ENCODE data around the gene NOLC1. TPM values are rescaled to one million over a fixed set of nuclear protein-coding genes. Genes with fewer than 3 reads are reported as not detected.

The NOLC1 gene
- total RNA-seq, 1 donor from 2014 or later, result 37.8 TPM

- peak; percentile 30 for DNase-seq (ENCODE audit: low spot score)
These were observed 30.3 kb upstream of the NOLC1 start for GRCh38 chr10:102121739-102122372.

- DNase-seq (ENCODE audit: low spot score), result no peak
These were observed 29.7 kb upstream of the NOLC1 start for GRCh38 chr10:102122450-102122849.

- DNase-seq (ENCODE audit: low spot score), result no peak
These were observed 29.0 kb upstream of the NOLC1 start for GRCh38 chr10:102123223-102123622.

- no peak for DNase-seq (ENCODE audit: low spot score)
These were observed 20.7 kb upstream of the NOLC1 start for GRCh38 chr10:102131286-102132170.

GRCh38 chr10:102132193-102132562 lies 20.0 kb upstream of the NOLC1 start:
- no peak for DNase-seq (ENCODE audit: low spot score)

- peak; percentile 99 for DNase-seq (ENCODE audit: low spot score)
These were observed 19.4 kb upstream of the NOLC1 start, which contains the start of gene PPRC1 for GRCh38 chr10:102132563-102133372. Gene PPRC1, plus strand, starts transcription at chr10:102133040. Its CDS starts 29 bp downstream, at chr10:102133069.

- peak; percentile 58 for DNase-seq (ENCODE audit: low spot score)
These were observed 18.6 kb upstream of the NOLC1 start for GRCh38 chr10:102133373-102134195.

GRCh38 chr10:102134416-102134815 lies 17.8 kb upstream of the NOLC1 start:
- DNase-seq (ENCODE audit: low spot score), result no peak

GRCh38 chr10:102135956-102136526 lies 16.1 kb upstream of the NOLC1 start:
- DNase-seq (ENCODE audit: low spot score), result no peak

- DNase-seq (ENCODE audit: low spot score), result no peak
These were observed 12.7 kb upstream of the NOLC1 start for GRCh38 chr10:102139281-102140110.

- no peak for DNase-seq (ENCODE audit: low spot score)
These were observed 12.0 kb upstream of the NOLC1 start for GRCh38 chr10:102140218-102140617.

GRCh38 chr10:102140913-102141540 lies 11.2 kb upstream of the NOLC1 start:
- no peak for DNase-seq (ENCODE audit: low spot score)

- no peak for DNase-seq (ENCODE audit: low spot score)
These were observed 10.5 kb upstream of the NOLC1 start for GRCh38 chr10:102141583-102142107.

- DNase-seq (ENCODE audit: low spot score), result no peak
These were observed 5.2 kb upstream of the NOLC1 start for GRCh38 chr10:102146971-102147428.

- DNase-seq (ENCODE audit: low spot score), result no peak
These were observed 4.6 kb upstream of the NOLC1 start for GRCh38 chr10:102147561-102147960.

GRCh38 chr10:102148275-102148674 lies 3.9 kb upstream of the NOLC1 start:
- DNase-seq (ENCODE audit: low spot score), result no peak

- no peak for DNase-seq (ENCODE audit: low spot score)
These were observed 1.0 kb upstream of the NOLC1 start for GRCh38 chr10:102150970-102151773.

- DNase-seq (ENCODE audit: low spot score), result no peak
These were observed 329 bp downstream of the NOLC1 start for GRCh38 chr10:102152545-102152890.

All from mucosa of gallbladder (tissue), 1 donor.